Fibroblast of lung (primary cell): ENCODE measurements around the gene TIGD7.

Experiments
- CTCF ChIP-seq, 2 donors: IDR thresholded peaks in 1 of 2; conservative IDR thresholded peaks in 1 of 2; 1 replicate in 1 of 2; 2 replicates in 1 of 2; pipeline ENCODE4 v1.5.1; 2011 to 2012; ENCODE audit warnings: low read length in 2 of 2, control low read depth in 1 of 2, inconsistent platforms in 1 of 2, low read depth in 1 of 2, mild to moderate bottlenecking in 1 of 2
- EZH2 ChIP-seq: IDR thresholded peaks from 2 replicates; pipeline ENCODE4 v1.5.1; 2012; ENCODE audit warnings: low read length, control low read depth, mild to moderate bottlenecking; ENCODE audit errors: missing control alignments

GRCh38 chr16:3348547-3349167 is 43.4 kb upstream of the TIGD7 start:
- TF ChIP-seq CTCF (conservative IDR thresholded peaks at IDR 0.05 in 1 of 2, IDR thresholded peaks at IDR 0.05 in 1 of 2; ENCODE audit: low read depth in 1 of 2, low read length in 2 of 2) (no peak), EZH2 (no peak)
